Measurements from ENCODE around the gene ERGIC1. TPM values are rescaled to one million over a fixed set of nuclear protein-coding genes. Genes with fewer than 3 reads are reported as not detected.

ERGIC1 gene
- total RNA-seq, 1 donor from 2014 or later = 99.1 TPM

DNA sequence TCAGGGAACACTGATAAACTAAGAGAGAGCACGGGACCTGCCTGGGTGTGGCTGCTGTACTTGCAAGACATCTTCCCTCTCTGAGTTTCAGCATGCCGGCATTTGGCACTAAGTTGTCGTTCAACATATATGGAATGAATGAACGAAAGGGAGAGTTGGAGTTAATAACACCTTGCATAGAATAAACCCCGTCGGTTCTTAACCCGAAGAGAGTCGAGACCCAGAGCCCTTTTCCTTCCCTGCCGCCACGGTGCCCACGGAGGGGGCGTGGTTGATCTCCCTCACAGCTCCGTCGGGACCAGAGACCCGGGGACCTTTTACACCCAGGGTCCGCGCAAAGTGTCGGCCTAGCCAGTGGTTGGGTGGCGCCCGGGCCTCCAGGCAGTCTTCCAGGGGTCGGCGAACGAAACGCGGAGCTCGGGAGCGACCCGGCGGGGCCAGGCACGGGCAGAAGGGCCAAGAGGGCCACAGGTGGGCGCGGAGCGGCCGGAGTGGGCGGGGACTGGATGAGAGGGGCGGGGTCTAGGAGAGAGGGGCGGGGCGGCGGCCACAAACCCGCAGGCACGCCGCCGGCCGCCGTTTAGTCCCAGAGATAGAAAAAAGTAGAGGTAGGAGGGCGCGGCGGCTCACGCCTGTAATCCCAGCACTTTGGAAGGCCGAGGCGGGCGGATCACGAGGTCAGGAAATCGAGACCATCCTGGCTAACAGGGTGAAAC is 124.4 kb downstream of the ERGIC1 start:
- DNase-seq (ENCODE audit: low read depth) = no peak
- H3K4me3 ChIP-seq (ENCODE audit: low read depth, low read length) = peak overlapping the region; percentile 81
- TF ChIP-seq CTCF (conservative IDR thresholded peaks at IDR 0.05; ENCODE audit: low read depth, low read length) = no peak

DNA sequence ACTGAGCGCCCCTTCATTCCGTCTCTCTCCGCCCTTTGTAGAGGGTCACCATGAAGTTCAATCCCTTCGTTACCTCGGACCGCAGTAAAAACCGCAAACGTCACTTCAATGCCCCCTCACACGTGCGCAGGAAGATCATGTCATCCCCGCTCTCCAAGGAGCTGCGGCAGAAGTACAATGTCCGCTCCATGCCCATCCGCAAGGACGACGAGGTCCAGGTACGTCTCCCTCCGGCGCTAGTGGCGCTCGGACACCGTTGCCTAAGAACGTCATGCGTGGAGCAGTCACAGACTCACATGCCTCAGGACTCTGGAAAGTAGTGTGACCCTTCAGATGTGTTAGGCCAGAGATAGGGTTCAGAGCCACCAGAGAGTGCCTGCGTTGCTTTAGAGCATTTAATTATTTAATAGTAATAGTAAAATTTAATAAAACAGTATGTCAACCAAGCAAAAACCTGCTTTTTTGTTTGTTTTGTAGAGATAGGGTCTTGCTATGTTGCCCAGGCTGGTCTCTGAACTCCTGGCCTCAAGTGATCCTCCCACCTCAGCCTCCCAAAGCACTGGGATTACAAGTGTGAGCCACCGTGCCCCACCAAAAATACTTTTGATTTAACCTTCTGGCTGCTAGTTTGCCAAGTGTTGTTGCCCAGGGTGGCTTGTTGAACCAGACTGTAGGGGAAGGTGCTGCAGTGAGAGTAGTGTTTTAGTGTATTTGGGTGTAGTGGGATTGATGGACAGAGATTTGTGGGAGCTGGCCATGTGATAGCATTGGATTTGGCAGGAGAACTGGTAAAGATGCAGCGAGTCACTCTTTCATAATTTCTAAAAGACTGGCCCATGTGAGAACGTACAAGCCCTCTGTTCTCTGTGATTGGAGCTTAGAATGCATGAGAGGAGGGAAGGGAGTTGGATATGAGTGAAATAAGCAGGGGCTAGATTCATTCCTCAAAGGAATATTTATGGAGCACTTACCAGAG is 126.1 kb downstream of the ERGIC1 start:
- peak overlapping the region; percentile 81 for H3K4me3 ChIP-seq (ENCODE audit: low read depth, low read length)
- TF ChIP-seq CTCF (conservative IDR thresholded peaks at IDR 0.05; ENCODE audit: low read depth, low read length) = no peak
- no peak for DNase-seq (ENCODE audit: low read depth)

DNA sequence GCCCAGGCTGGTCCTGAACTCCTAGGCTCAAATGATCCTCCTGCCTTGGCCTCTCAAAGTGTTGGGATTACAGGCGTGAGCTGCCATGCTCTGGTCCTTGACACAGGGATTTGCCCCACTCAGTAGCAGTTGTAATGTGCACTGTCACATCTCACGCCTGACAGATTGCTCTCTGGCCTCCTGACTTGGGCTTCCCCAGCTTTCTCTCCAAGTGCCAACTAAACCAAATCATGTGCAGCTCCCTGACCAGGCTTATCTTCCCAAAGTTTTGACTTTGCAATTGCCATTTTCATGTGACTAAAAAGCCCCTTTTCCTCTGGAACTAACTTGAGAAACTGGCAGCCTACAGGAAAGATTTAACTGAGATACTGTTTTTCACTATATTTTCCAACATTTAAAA is 135.9 kb downstream of the ERGIC1 start:
- H3K4me3 ChIP-seq (ENCODE audit: low read depth, low read length) = no peak overlapping the region
- no peak for TF ChIP-seq CTCF (conservative IDR thresholded peaks at IDR 0.05; ENCODE audit: low read depth, low read length)
- no peak for DNase-seq (ENCODE audit: low read depth)

GRCh38 chr5:172971482-172971881 is 137.4 kb downstream of the ERGIC1 start:
- no peak for DNase-seq (ENCODE audit: low read depth)
- TF ChIP-seq CTCF (conservative IDR thresholded peaks at IDR 0.05; ENCODE audit: low read depth, low read length) = no peak
- H3K4me3 ChIP-seq (ENCODE audit: low read depth, low read length) = no peak overlapping the region

DNA sequence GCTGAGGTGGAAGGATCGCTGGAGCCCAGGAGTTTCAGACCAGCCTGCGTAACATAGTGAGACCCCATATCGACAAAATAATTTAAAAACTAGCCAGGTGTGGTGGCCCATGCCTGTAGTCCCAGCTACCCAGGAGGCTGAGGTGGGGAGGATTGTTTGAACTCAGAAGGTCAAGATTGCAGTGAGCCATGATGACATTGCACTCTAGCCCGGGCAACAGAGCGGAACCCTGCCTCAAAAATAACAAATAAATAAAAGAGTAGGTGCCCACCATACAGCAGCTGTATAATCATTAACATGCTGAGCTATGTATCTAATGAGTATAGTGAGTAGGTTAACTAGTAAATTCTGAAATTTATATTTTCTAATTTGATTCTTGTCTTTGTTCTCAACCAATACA is 138.5 kb downstream of the ERGIC1 start:
- H3K4me3 ChIP-seq (ENCODE audit: low read depth, low read length) = no peak overlapping the region
- no peak for TF ChIP-seq CTCF (conservative IDR thresholded peaks at IDR 0.05; ENCODE audit: low read depth, low read length)
- DNase-seq (ENCODE audit: low read depth) = no peak

GRCh38 chr5:172973127-172973916 is 139.3 kb downstream of the ERGIC1 start:
- no peak for TF ChIP-seq CTCF (conservative IDR thresholded peaks at IDR 0.05; ENCODE audit: low read depth, low read length)
- no peak for DNase-seq (ENCODE audit: low read depth)
- H3K4me3 ChIP-seq (ENCODE audit: low read depth, low read length) = no peak overlapping the region
